GM19240 (cell line): ENCODE results near the gene REST.
"Not testable (repeated sequence)": the region's sequence is repeated elsewhere in the genome, so short reads cannot be mapped to it uniquely, and the experiment has no call there.

Experiments
- DNase-seq: peaks from one replicate; pipeline ENCODE4 v3.0.0; 2011; ENCODE audit warnings: low spot score; ENCODE audit not compliant: insufficient read length

Gene REST, protein sequence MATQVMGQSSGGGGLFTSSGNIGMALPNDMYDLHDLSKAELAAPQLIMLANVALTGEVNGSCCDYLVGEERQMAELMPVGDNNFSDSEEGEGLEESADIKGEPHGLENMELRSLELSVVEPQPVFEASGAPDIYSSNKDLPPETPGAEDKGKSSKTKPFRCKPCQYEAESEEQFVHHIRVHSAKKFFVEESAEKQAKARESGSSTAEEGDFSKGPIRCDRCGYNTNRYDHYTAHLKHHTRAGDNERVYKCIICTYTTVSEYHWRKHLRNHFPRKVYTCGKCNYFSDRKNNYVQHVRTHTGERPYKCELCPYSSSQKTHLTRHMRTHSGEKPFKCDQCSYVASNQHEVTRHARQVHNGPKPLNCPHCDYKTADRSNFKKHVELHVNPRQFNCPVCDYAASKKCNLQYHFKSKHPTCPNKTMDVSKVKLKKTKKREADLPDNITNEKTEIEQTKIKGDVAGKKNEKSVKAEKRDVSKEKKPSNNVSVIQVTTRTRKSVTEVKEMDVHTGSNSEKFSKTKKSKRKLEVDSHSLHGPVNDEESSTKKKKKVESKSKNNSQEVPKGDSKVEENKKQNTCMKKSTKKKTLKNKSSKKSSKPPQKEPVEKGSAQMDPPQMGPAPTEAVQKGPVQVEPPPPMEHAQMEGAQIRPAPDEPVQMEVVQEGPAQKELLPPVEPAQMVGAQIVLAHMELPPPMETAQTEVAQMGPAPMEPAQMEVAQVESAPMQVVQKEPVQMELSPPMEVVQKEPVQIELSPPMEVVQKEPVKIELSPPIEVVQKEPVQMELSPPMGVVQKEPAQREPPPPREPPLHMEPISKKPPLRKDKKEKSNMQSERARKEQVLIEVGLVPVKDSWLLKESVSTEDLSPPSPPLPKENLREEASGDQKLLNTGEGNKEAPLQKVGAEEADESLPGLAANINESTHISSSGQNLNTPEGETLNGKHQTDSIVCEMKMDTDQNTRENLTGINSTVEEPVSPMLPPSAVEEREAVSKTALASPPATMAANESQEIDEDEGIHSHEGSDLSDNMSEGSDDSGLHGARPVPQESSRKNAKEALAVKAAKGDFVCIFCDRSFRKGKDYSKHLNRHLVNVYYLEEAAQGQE

DNA sequence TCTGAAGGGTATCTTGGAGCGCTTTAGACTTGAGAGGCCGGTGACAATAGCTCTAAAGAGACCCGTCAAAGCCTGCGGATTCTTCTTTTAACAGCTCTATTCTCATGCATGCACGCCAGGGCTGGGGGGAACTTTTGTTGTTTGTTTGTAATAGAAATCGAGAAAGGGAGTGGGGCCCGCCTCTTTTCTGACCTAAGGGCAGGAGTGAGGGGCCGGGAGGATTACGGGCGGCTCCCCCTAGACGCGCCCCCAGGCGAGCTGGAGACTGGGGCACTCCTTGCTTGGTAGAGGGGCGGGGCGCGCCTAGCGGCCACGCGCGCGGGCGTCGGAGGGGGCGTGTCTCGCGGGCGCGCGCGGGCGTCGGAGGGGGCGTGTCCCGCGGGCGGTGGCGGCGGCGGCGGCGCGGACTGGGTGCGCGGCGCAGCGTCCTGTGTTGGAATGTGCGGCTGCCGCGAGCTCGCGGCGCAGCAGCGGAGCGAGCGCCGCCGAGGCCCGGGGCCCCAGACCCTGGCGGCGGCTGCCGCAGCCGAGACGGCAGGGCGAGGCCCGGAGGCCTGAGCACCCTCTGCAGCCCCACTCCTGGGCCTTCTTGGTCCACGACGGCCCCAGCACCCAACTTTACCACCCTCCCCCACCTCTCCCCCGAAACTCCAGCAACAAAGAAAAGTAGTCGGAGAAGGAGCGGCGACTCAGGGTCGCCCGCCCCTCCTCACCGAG, at the start of gene REST:
Gene REST (plus strand): TSS at position 412 of the 717 bp plus-strand sequence. CDS start 2,739 bp downstream, outside the sequence.
- peak; percentile 70 for DNase-seq

DNA sequence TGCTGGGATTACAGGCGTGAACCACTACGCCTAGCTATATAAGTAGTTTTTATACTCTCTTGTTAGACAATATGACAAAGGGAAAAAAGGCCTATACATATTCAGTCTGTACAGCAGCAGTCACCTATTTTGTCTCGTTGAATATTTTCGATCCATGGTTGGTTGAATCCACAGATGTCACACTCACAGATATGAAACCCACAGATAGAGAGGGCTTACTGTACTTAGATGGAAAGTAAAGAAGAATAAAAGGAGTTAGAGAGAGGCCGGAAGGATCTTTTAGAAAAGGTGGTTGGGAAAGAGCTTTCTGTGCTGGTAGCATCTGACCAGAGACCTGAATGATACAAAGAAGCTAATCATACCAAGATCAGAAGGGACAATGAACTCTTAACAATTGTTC, 47.9 kb upstream of the REST start:
- no peak for DNase-seq

DNA sequence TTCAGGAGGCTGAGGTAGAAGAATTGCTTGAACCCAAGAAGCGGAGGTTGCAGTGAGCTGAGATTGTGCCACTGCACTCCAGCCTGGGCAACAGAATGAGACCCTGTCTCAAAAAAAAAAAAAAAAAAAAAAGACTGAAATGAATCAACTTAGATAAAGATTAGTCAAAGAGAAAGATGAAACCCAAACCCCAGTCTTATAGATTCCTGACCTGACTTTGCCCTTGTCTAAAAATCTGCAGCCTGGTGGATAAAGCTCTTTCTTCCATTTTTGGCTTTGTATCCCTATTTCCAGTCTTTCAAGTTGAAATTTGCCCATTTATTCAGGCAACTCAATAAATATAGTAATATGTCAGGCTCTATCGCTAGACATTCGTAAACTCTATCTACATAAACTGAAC, 46.9 kb upstream of the REST start:
- DNase-seq = no peak

DNA sequence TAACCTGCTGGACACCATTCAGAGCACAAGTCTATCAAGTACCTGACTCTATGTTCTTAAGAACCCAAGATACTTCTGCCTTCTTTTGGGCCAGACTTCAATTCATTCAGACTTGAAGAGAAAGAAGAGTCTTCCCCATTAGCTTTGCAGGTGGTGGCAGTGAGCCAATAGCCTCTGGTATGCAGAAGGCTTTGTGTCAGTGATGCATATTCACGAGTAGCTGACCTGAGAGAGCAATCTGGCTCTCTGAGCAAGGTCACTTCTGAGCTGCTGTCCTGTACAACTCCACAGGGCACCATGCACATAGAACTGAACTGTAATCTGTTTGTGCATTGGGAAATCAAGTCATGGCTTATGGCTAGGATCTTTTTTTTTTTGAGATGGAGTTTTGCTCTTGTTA, 46.3 kb upstream of the REST start:
- DNase-seq = no peak

DNA sequence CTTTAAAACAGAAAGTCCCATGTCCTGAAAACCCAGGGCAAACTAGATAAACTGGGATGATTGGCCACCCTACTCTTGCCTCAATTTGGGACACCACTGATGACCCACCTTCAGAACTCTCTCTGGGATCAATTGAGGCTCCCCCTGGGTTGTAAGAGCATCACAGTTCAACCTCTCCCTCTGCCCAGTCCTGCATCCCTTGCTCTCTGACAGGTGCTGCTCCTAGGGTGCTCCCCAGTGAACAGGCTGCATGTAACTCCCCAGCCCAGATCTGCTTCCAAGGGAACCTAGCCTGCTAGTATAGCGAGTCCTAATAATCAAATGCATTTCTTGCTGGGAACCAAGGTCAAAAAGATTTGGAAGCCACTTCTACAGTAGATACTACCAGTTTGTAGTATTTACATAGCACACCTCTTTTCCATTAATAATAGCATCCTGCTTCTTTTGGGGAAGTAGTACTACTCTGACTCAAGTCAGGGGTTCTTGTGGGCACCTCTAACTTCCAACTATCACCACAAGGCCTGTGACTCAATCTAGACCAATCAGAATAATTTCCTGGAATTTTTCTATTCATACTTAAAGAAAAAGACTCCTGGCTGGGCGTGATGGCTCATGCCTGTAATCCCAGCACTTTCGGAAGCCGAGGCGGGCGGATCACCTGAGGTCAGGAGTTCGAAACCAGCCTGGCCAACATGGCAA, 44.1 kb upstream of the REST start:
- no peak for DNase-seq

DNA sequence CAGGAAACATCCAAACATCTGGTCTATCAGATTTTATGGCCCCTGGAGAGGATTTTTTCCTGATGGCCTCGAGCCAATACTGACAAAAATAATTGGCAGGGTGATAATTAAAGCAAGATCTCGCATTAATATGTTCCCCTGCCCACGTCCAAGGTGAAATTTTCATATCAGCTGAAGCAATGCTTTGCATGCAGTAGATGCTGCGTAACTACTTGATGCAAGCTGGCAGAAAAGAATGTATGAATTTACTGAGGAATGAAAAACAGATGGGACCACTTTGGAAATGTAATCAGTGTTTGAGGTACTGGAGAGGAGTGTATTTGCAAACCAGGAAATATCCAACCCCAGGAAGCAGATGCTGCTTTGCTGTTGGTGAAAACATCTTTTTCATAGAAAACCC, 36.8 kb upstream of the REST start:
- no peak for DNase-seq

DNA sequence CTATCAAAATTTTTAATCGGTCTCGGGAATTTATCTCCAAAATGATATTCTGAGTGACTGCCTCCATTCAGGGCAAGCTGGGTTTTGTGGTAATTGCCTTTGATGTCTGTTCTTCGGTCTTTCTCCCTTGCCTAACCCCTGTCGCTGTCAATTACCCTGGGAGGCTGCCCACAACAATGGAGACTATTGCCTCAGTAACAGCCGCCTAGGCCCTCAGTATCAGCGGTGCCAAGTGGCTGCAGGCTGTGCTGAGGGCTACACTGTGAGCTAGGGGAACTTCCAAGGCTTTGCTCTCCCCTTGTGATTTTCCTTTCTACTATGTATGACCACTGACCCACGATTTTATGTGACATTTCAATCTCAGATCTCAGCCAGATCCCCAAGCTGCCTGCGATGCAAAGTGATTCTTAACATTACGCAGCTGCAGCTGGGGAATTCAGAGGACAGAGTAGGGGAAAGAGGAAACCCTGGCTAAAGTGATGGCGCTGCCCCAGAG, 36.3 kb upstream of the REST start:
- no peak for DNase-seq

DNA sequence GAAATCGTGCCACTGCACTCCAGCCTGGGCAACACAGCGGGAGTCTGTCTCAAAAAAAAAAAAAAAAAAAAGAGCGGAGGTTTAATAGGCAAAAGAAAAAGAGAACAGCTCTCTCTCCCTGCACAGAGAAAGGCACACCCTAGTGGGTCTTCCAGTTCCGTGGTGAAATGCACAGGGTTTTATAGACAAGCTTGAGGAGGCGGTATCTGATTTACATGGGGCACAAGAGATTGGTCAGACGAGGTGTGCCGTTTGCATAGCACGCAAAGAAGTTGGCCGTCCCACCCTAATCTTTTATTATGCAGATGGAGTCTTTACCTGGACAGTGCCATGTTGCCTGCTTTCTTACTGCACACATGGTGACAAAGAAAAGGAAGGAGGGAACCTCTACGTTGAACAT, 33.5 kb upstream of the REST start:
- DNase-seq = no peak

DNA sequence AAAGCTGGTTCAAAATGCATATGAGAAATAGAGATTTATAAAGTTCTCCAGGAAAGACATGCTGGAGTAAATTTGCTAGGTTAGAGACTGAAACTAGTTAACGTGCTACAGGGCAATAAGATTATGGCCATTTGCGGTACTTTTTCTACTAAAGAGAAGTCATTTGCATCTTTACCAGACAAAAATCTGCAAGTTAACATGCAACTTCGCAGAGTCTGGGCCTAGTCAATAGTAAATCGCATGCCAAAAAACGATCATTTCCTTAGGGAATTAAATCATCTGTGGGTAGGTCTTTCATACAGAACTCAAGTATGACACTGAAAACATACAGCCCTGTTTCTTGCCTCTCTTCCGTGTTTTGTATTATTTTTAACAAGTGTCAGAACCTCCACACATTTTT, 32.8 kb upstream of the REST start:
- no peak for DNase-seq

DNA sequence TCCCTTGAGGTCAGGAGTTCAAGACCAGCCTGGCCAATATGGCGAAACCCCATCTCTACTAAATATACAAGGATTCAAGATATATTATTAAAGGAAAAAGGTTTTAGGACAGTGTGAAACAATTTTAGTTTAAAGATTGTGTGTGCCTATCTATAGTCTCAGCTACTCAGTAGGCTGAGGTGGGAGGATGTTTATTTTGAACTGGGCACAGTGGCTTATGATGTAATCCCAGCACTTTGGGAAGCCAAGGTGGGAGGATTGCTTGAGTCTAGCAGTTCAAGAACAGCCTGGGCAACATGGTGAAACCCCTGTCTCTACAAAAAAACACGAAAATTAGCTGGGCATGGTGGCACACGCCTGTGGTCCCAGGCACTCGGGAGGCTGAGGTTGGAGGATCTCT, 31.4 kb upstream of the REST start:
- no peak for DNase-seq

DNA sequence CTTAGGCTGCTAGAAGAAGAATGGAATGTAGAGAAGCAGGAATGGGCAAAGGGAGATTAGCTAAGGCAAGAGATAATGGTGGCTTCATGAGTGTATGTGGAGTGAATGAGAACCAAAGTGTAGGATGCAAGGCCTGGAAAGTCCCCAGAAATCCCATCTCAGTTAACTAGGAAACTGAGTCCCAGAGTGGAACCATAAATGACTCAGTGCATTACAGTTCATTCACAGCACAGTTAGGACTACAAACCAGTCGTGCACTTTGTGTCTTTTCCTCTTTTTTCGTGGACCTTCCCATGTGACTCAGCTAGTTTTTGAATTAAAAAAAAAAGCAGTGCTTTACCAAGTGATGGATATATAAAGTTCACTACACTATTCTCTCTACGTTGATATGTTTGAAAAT, 27.7 kb upstream of the REST start:
- DNase-seq = no peak

DNA sequence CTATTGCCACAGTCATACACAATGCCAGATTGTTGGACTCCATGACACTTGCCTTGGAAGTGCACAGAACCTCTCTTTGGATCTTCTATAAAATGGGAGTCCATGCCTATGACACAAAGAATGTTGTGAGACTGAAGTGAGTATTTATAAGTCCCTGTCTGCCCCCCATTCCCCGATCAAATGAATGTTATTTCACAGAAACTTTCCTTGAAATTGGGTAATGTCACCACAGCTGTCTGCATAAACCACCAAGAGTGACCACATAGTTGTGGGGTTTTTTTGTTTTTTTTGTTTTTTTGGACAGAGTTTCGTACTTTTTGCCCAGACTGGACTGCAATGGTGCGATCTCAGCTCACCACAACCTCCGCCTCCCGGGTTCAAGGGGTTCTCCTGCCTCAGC, 27.1 kb upstream of the REST start:
- DNase-seq = no peak

DNA sequence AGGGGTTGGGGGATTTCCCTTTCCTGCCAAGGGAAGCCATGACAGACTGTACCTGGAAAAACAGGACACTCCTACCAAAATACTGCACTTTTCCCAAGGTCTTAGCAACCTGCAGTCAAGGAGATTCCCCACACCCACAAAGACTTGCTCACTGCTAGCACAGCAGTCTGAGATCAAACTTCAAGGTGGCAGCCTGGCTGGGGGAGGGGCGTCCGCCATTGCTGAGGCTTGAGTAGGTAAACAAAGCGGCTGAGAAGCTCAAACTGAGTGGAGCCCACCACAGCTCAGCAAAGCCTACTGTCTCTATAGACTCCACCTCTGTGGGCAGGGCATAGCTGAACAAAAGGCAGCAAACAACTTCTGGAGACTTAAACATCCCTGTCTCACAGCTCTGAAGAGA, 23.2 kb upstream of the REST start:
- not testable (repeated sequence) for DNase-seq

DNA sequence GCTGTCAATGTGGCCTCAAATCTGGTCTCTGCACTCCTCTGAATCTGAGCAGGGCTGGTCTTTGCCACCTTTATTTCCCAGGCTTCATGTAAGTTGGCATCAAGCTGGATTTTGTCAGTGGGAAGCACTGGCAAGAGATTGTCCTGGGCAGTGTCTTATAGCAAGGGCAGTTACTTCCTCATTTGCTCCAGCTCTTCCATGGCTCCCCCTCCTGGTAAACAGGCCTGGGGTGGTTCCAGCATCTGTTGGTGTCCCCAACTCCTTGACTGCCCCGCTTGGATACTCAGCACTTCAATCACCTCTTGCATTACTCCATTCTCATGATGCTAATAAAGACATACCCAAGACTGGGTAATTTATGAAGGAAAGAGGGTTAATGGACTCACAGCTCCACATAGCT, 15.0 kb upstream of the REST start:
- DNase-seq = no peak

DNA sequence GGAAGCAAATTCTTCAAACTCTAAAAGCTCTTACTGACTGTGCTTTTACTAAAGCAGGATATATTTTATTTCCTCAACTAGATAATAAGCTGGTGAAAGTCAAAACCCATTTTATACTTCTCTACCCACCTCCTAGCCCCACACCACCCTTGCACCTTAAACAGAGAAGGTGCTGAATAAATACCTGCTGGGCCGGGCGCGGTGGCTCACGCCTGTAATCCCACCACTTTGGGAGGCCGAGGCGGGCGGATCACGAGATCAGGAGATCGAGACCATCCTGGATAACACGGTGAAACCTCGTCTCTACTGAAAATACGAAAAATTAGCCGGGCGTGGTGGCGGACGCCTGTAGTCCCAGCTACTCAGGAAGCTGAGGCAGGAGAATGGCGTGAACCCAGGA, 9.9 kb upstream of the REST start:
- not testable (repeated sequence) for DNase-seq

DNA sequence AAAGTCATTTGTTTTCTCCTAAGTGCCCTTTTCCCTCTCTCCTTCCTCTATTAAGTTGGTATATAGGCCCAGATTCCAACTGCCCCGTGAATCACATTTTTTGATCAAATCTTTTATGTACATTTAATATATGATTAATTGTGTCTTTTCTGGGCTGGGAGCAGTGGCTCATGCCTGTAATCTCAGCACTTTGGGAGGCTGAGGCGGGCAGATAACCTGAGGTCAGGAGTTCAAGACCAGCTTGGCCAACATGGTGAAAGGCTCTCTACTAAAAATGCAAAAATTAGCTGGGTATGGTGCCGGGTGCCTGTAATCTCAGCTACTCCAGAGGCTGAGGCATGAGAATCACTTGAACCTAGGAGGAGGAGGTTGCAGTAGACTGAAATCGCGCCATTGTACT, 7.5 kb upstream of the REST start:
- not testable (repeated sequence) for DNase-seq

DNA sequence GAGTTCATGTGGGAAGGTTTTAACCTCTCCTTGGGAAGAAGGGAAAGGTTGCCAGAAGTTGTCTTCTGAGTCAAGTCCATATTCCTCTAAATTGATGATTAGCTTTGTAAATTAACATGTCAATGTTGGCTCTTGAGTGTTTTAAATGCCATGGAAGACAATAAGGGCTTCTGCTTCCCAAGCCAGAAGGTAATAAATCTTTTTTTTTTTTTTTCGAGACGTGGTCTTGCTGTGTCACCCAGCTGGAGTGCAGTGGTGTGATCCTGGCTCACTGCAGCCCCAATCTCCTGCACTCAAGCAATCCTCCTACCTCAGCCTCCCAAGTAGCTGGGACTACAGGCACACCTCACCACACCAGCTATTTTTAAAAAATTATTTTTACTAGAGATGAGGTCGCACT, 5.0 kb upstream of the REST start:
- no peak for DNase-seq

DNA sequence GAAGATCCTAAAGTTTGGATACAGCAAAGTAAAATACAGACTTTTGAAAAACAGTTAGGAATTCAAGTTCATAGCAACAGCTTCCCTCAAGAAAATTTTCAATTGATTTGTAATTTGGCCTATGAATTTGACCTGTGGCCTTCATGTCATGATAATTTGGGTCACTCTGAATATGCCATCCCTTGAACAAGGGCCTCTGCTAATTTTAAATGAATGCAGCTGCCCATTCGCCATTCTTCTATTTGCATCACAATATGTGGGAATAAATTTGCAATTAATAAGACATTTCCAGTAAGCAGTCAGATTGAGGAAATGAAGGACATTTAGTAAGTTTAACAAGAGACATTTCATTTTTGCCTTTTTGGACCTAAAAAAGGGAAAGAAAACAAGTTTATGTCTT, 1.9 kb upstream of the REST start:
- DNase-seq = no peak

DNA sequence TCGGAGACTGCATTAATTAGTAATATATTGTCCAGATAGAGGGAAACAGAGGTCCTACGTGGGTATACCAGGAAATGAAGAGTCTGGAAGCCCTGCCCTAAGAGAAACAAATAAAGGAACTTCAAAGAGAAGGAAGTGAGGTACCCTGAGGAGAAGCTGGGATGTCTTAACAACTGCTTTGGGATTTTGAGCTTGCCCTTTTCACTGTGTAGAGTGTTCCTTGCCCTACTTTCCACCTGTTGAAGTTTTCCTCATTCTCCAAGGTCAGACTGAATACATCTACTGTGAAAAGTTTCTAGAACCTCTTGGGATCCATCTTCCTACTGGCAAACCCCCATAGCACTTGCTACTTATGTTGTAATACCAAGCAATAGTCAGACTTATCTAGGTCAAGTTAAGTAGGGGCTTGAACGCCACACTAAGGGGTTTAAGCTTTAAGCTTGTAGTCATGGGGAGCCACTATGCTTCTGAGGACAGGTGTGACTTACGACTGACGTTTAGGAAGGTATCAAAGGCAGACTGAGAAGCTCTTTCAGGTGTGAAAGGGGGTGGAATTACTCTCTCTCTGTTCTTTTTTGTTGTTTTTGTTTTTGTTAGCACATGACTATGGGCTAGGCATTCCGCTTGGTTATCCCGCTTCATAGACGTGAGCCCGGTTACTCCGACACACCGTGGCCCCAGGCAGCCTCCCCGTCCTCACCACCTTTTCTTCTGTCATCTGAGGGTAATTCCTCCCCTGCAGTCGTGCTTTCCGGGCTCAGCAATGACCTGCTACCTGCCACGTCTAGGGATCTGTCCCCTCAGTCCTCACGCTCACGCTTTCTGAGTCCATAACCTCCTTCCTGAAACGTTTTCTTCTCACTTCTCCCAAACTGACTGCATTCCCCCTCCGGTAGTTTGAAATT, 959 bp upstream of the REST start:
- no peak for DNase-seq
